Neural progenitor cell (in vitro differentiated cells): ENCODE data around the gene THAP4.

ENCODE experiments used
- EZH2 ChIP-seq: fragments of 200-600 bp; sonication (generic); IDR thresholded peaks from 2 replicates; pipeline ENCODE4 v1.6.1; 2017; ENCODE audit warnings: antibody characterized with exemption, mild to moderate bottlenecking, moderate library complexity
- EZH2phosphoT487 ChIP-seq: fragments of 200-600 bp; sonication (generic); IDR thresholded peaks from 2 replicates; pipeline ENCODE4 v1.6.1; 2017; ENCODE audit warnings: antibody characterized with exemption
- TF ChIP-seq, protein P1 (sequence below): fragments of 200-600 bp; sonication (generic); IDR thresholded peaks from 2 replicates; pipeline ENCODE4 v1.5.1; 2017; ENCODE audit warnings: antibody characterized with exemption, mild to moderate bottlenecking

- TF ChIP-seq, protein P1, sequence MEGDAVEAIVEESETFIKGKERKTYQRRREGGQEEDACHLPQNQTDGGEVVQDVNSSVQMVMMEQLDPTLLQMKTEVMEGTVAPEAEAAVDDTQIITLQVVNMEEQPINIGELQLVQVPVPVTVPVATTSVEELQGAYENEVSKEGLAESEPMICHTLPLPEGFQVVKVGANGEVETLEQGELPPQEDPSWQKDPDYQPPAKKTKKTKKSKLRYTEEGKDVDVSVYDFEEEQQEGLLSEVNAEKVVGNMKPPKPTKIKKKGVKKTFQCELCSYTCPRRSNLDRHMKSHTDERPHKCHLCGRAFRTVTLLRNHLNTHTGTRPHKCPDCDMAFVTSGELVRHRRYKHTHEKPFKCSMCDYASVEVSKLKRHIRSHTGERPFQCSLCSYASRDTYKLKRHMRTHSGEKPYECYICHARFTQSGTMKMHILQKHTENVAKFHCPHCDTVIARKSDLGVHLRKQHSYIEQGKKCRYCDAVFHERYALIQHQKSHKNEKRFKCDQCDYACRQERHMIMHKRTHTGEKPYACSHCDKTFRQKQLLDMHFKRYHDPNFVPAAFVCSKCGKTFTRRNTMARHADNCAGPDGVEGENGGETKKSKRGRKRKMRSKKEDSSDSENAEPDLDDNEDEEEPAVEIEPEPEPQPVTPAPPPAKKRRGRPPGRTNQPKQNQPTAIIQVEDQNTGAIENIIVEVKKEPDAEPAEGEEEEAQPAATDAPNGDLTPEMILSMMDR: no peak
- TF ChIP-seq EZH2 (no peak), EZH2phosphoT487 (no peak)
Measured at GRCh38 chr2:241665731-241666440, 28.9 kb upstream of the THAP4 start.
